A204.1 (cell line): Measurements from ENCODE around the gene LRRN1.
"Not testable (repeated sequence)": the region's sequence is repeated elsewhere in the genome, so short reads cannot be mapped to it uniquely, and the experiment has no call there.

Experiments
- FAIRE-seq: peaks from 2 replicates; lab custom pipeline; 2012; peaks lifted over from hg19 to GRCh38; lab: Jason Lieb, UNC

LRRN1 gene

DNA sequence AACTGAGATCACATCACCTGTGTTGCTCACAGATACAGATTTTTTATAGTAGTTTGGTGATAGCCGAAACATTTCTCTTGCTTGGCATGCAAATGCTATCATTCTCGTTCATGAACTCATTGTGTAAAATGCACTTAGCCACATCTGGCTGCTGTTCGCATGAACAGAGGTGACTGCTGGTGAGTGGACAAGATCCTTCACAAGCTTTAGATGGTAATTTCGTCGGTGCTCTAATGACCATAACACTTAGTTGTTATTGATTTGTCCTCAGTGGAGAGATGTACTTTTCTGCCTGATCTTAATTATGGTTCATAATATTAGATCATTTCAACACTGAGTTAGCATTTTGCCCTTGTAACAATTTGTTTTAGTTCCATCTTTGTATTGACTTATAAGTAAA lies 13.8 kb downstream of the LRRN1 start:
- FAIRE-seq, result no peak

- FAIRE-seq, result no peak
Measured at GRCh38 chr3:3815206-3815605, 16.0 kb downstream of the LRRN1 start.

- no peak for FAIRE-seq
Measured at GRCh38 chr3:3816034-3816433, 16.8 kb downstream of the LRRN1 start.

DNA sequence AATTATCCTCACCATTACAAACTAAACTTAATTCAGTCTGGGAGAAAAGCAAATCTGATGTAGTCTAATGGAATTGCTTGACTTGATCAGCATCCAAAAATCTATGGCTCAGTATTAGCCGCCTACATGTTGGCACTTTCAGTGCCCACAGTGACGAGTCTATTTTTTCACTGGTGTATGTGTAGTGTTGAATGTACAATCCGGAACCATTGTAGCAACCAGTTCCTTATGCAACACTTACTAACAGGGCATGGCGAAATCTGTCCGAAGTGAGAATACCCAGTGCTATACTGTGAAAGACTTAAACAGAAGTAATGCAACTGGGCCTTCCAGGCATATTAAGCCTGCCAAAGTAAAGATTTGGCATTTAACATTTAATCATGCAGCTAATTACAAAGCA lies 18.6 kb downstream of the LRRN1 start:
- no peak for FAIRE-seq

GRCh38 chr3:3821777-3822176 lies 22.5 kb downstream of the LRRN1 start:
- FAIRE-seq, result no peak

GRCh38 chr3:3825035-3825434 lies 25.8 kb downstream of the LRRN1 start:
- no peak for FAIRE-seq

- no peak for FAIRE-seq
Measured at GRCh38 chr3:3826521-3826920, 27.3 kb downstream of the LRRN1 start.

GRCh38 chr3:3827111-3827510 lies 27.9 kb downstream of the LRRN1 start:
- no peak for FAIRE-seq

GRCh38 chr3:3828417-3828816 lies 29.2 kb downstream of the LRRN1 start:
- FAIRE-seq, result not testable (repeated sequence)

DNA sequence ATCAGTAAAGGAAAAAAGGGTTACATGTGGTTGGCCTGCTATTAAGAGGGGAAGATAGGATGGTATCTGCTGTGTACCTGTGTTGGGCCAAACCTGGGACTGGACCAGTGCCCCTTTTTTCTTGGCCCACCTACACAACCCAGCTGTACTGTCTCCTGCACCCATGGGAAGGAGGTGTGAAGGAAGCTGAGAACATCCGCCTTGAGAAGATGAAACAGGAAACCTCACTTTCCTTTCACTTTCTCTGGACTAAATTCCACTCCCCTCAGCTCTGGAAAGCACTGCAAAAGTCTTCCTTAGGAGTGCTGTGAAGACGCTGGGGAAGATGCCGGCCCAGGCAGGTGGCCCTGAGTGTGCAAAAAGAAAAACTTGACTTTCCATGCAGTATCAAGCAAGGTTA lies 37.6 kb downstream of the LRRN1 start:
- FAIRE-seq, result no peak

DNA sequence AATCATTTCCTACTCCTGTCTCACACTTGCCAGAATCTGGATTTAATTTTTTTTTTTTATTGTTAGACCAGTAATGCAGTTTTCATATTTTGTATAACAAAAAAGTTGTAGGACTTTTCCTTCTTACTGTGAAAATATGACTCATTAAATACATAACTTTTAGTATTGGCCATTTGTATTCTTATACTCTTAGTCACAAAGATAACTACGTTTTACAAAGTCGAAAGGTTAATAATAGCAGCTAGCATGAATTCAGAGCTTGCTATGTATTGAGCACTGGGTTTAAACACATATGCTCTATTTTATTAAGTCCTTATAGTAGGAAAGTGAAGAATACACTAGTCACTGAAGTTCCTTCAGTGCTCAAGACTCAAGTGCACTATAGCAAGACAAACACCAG lies 43.1 kb downstream of the LRRN1 start:
- no peak for FAIRE-seq

DNA sequence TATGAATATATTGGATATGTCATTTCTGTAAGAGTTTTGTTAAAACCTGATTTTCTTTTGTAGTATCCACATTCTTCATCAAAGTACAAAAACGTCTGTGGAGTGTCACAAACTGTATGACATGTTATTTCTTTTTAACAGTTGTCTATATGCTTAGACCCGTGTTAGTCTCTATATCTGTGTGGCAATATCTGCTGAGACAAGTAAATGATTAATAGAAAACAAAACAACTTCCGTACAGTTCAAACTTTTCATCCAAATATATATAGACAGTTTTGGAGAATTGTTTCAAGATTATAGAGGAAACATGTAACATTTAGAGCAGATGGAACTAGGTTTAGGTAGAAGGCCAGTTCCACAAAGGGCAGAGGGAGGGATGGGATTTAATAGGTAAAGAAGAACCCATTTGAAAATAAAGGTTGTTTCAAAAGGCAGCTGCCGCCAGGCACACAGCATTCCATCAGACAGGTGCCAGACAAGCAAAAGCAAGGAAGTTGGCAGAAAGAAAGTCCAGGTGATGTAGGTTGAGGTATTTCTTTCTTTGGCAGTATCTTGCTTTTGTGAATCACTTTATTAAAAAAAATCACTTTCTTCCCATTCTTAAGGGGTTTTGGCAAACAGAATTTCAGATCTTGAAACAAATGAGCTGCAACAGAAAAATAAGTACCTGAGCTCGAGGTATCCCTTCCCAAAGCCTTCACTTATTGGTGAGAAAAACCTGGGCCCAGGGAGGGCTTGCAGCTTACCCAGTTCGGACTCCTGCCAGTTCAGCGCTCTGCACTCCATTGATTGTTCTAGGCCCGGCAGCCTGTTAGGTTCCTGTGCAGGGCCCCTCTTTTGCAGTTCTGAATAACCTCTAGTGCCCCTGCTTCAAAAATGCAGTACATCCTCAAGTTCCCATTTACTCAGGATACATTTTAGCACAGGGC lies 49.0 kb downstream of the LRRN1 start:
- no peak for FAIRE-seq

DNA sequence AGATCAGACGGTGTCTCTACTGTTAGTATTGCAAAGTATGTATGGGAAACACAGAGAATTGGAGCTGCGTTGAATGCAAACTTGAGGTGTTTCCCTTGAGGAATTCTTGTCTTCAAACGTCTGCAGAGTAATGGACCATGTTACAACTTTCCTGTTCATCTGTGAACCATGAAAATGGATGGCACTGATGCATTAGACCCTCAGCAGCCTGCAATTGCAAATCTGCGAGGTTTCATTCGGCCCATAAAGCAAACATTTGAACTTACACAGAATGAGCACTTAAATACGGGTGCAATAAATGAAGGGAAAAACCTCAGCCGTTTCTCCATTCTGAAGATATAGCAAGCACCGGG lies 49.7 kb downstream of the LRRN1 start:
- FAIRE-seq, result no peak

- FAIRE-seq, result no peak
Measured at GRCh38 chr3:3851621-3852323, 52.5 kb downstream of the LRRN1 start.

DNA sequence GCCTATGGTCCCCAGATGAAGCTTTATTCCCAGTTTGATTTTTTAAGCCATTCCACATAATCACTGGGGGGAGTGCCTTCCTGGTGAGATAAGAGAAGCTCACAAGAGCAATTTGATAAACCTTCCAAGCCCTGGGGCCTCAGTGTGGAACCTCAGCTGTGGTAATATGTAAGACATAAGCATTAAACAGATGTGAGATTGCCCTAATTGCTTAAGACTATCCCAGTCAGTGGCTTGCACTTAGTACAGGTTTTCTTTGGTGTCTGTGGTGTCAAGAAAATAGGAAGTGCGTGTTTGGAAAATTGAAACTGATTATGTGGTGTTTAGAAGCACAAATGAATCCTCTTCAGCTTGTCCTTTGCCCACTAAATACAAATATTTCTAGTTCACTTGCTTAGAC lies 54.3 kb downstream of the LRRN1 start:
- FAIRE-seq, result no peak

- FAIRE-seq, result no peak
Measured at GRCh38 chr3:3855056-3855455, 55.8 kb downstream of the LRRN1 start.

- no peak for FAIRE-seq
Measured at GRCh38 chr3:3860235-3860634, 61.0 kb downstream of the LRRN1 start.

GRCh38 chr3:3862534-3862933 lies 63.3 kb downstream of the LRRN1 start:
- FAIRE-seq, result no peak

DNA sequence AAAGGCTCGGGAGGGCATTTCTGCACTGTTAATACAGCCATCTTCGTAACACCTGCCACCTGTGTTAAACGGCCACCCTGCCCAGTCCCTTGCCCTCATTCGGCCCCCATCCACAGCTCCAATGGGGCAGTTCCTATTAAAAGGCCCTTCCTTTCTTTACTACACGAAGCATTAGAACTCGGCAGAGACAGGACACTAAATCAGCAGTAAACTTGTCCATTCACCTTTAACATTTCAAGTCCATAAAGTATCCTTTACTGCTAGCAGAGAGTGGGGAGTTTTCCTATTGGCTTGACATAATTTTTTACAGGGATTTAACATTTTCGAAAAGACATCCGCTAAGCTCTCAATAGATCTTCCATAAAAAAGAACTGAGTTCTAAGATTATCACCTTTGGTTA lies 76.3 kb downstream of the LRRN1 start:
- FAIRE-seq, result no peak

DNA sequence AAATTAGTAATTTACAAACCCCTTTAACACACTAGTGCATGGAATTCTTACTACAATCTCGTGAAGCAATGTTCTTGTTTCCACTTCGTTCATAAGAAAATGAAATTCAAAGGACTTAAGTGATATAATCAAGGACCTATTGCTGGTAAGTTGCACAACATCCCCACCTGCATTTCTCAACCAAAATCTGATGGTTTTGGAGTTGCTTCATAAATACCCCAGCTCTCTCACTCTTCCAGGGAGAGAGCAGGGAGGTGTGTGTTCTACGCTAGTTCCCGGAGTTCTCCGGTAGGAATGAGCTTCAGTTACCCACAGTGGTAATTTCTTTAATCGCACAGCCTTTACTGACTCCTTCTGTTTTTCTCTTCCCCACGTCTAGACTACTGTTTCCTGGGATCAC lies 81.8 kb downstream of the LRRN1 start:
- FAIRE-seq, result no peak

DNA sequence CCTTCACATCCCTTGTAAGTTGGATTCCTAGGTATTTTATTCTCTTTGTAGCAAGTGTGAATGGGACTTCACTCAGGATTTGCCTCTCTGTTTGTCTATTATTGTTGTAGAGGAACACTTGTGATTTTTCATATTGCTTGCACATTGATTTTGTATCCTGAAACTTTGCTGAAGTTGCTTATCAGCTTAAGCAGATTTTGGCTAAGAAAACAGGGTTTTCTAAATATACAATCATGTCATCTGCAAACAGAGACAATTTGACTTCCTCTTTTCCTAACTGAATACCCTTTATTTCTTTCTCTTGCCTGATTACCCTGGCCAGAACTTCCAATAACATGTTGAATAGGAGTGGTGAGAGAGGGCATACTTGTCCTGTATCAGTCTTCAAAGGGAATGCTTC lies 88.1 kb downstream of the LRRN1 start:
- not testable (repeated sequence) for FAIRE-seq

GRCh38 chr3:3893590-3893989 lies 94.4 kb downstream of the LRRN1 start:
- FAIRE-seq, result no peak
